ENCODE results near the gene NCK2.

DNA sequence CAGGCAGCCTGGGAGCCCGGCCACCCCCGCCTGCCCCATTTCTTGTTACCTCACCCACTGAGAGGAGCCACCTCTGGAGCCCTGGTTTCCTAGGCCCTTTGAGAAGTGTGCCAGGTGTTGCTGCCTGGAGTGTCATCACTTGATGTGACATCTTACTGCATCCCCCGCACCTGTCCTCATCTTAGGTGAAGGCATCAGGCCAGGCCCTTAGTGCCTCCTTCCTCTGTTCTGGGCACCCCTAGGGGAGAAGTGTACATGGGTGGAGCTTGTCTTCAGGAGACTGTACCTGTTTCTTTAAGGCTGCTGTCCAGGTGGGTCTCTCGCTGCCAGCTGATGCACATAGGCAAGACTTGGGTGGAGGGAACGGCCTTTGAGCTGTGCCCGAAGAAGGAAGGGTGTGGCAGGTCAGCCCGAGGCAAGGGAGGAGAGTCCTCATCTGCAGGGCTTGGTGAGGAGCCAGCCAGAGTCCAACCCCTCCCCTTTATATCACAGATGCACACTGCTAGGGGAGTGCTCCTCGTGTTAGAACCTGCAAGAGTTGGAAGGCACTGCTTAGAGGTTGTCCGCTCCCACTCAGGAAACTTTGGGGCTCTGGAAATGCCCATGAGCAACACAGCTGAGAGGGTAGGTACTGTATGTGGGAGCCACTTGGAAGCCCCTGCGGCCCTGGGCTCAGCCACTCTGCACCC, 45.9 kb downstream of the NCK2 start:
- TF ChIP-seq, protein P1, sequence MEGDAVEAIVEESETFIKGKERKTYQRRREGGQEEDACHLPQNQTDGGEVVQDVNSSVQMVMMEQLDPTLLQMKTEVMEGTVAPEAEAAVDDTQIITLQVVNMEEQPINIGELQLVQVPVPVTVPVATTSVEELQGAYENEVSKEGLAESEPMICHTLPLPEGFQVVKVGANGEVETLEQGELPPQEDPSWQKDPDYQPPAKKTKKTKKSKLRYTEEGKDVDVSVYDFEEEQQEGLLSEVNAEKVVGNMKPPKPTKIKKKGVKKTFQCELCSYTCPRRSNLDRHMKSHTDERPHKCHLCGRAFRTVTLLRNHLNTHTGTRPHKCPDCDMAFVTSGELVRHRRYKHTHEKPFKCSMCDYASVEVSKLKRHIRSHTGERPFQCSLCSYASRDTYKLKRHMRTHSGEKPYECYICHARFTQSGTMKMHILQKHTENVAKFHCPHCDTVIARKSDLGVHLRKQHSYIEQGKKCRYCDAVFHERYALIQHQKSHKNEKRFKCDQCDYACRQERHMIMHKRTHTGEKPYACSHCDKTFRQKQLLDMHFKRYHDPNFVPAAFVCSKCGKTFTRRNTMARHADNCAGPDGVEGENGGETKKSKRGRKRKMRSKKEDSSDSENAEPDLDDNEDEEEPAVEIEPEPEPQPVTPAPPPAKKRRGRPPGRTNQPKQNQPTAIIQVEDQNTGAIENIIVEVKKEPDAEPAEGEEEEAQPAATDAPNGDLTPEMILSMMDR (conservative IDR thresholded peaks at IDR 0.05; ENCODE audit: low read depth, low read length), result no peak
- TF ChIP-seq EZH2 (IDR thresholded peaks at IDR 0.05; ENCODE audit: low read length, unreplicated experiment) (no peak), EZH2phosphoT487 (IDR thresholded peaks at IDR 0.05; ENCODE audit: borderline replicate concordance, low read length) (no peak)
